ENCODE data around the gene RRAS2. TPM values are rescaled to one million over a fixed set of nuclear protein-coding genes. Genes with fewer than 3 reads are reported as not detected.

RRAS2 gene
- total RNA-seq, 1 donor from 2014 or later: 150 TPM

DNA sequence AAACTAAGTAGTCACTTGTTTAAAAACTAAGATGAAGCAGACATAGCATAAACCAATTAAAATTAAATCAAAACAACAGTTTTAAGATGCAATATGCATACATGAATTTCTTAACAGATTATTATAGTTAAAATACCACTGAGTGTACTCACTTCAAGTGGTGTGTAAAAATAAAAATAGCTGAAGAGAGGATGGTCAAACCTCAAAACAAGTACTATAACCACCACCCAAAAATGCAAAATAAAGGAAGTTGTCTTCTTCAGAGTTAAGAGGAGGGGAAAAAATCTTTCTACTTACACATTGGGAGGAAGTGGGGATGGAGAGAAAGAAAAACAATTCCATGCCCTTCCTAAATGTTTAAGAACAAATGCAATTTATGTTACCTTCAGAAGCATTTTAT lies 31.9 kb downstream of the RRAS2 start:
- TF ChIP-seq, protein P1, sequence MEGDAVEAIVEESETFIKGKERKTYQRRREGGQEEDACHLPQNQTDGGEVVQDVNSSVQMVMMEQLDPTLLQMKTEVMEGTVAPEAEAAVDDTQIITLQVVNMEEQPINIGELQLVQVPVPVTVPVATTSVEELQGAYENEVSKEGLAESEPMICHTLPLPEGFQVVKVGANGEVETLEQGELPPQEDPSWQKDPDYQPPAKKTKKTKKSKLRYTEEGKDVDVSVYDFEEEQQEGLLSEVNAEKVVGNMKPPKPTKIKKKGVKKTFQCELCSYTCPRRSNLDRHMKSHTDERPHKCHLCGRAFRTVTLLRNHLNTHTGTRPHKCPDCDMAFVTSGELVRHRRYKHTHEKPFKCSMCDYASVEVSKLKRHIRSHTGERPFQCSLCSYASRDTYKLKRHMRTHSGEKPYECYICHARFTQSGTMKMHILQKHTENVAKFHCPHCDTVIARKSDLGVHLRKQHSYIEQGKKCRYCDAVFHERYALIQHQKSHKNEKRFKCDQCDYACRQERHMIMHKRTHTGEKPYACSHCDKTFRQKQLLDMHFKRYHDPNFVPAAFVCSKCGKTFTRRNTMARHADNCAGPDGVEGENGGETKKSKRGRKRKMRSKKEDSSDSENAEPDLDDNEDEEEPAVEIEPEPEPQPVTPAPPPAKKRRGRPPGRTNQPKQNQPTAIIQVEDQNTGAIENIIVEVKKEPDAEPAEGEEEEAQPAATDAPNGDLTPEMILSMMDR (IDR thresholded peaks at IDR 0.05; ENCODE audit: insufficient read depth, low read depth, low read length): no peak
- no peak for TF ChIP-seq EZH2 (IDR thresholded peaks at IDR 0.05; ENCODE audit: insufficient read depth, low read length)
- Histone ChIP-seq H3K27ac (ENCODE audit: low read depth, low read length) (no peak overlapping the region), H3K9ac (ENCODE audit: low read length) (no peak overlapping the region), H3K9me3 (ENCODE audit: insufficient read depth, low read depth, low read length) (no peaks in the 10 kb centered on the region), H3K79me2 (ENCODE audit: insufficient read depth, low read length) (peaks cover 95% of the 10 kb centered on the region), H2AFZ (ENCODE audit: low read depth, low read length) (no peak overlapping the region), H4K20me1 (ENCODE audit: insufficient read depth, low read length) (peaks cover 44% of the 10 kb centered on the region), H3K4me3 (ENCODE audit: insufficient read depth, low read depth, low read length) (no peak overlapping the region), H3K4me2 (ENCODE audit: low read length) (no peak overlapping the region), H3K36me3 (ENCODE audit: insufficient read depth, low read length) (no peaks in the 10 kb centered on the region), H3K27me3 (ENCODE audit: insufficient read depth, low read length) (no peaks in the 10 kb centered on the region), H3K4me1 (ENCODE audit: insufficient read depth, low read length) (no peaks in the 10 kb centered on the region)
- H3K9me3 Mint-ChIP-seq (ENCODE audit: unreplicated experiment): no peaks in the 10 kb centered on the region
- FAIRE-seq: no peak
- no peak for DNase-seq (ENCODE audit: low read depth)
- no peak overlapping the region for H3K4me3 Mint-ChIP-seq (ENCODE audit: unreplicated experiment)
- H3K4me1 Mint-ChIP-seq (ENCODE audit: low read depth, unreplicated experiment): peaks cover 46% of the 10 kb centered on the region
- H3K27me3 Mint-ChIP-seq (ENCODE audit: low read depth, unreplicated experiment): no peaks in the 10 kb centered on the region
- H3K36me3 Mint-ChIP-seq (ENCODE audit: low read depth, unreplicated experiment): no peaks in the 10 kb centered on the region
- H3K27ac Mint-ChIP-seq (ENCODE audit: unreplicated experiment): no peak overlapping the region

DNA sequence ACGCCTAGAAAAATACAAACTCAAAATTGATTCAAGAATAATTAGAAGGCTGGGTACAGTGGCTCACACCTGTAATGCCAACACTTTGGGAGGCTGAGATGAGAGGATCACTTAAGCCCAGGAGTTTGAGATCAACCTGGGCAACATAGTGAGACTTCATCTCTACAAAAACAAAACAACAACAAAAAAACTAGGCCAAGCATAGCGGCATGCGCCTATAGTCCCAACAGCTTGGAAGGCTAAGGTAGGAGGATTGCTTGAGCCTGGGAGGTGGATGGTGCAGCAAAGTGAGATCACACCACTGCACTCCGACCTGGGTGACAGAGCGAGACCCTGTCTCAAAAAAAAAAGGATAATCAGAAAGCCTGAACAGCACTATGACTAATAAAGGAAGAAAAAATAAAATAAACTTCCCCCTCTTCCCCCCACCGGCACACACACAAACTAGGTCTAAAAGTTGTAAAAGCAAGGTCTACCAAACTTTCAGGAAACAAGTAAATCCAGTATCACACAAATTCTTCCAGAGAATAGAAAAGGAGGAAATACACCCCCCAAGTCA lies 35.8 kb downstream of the RRAS2 start:
- H3K27ac ChIP-seq (ENCODE audit: low read depth, low read length): no peak overlapping the region
- no peak overlapping the region for H3K27ac Mint-ChIP-seq (ENCODE audit: unreplicated experiment)
- H3K4me1 Mint-ChIP-seq (ENCODE audit: low read depth, unreplicated experiment): peaks cover 50% of the 10 kb centered on the region
- no peak overlapping the region for H3K4me3 ChIP-seq (ENCODE audit: insufficient read depth, low read depth, low read length)
- no peaks in the 10 kb centered on the region for H3K27me3 Mint-ChIP-seq (ENCODE audit: low read depth, unreplicated experiment)
- no peak overlapping the region for H3K4me3 Mint-ChIP-seq (ENCODE audit: unreplicated experiment)
- no peaks in the 10 kb centered on the region for H3K27me3 ChIP-seq (ENCODE audit: insufficient read depth, low read length)
- peaks cover 15% of the 10 kb centered on the region for H3K4me1 ChIP-seq (ENCODE audit: insufficient read depth, low read length)
- no peak overlapping the region for H3K9ac ChIP-seq (ENCODE audit: low read length)
- TF ChIP-seq, protein P1 (IDR thresholded peaks at IDR 0.05; ENCODE audit: insufficient read depth, low read depth, low read length): no peak
- TF ChIP-seq EZH2 (IDR thresholded peaks at IDR 0.05; ENCODE audit: insufficient read depth, low read length): no peak
- no peak for FAIRE-seq
- no peaks in the 10 kb centered on the region for H3K9me3 Mint-ChIP-seq (ENCODE audit: unreplicated experiment)
- no peaks in the 10 kb centered on the region for H3K9me3 ChIP-seq (ENCODE audit: insufficient read depth, low read depth, low read length)
- H2AFZ ChIP-seq (ENCODE audit: low read depth, low read length): no peak overlapping the region
- peaks cover 64% of the 10 kb centered on the region for H4K20me1 ChIP-seq (ENCODE audit: insufficient read depth, low read length)
- H3K79me2 ChIP-seq (ENCODE audit: insufficient read depth, low read length): peaks cover 94% of the 10 kb centered on the region
- no peak for DNase-seq (ENCODE audit: low read depth)
- H3K36me3 ChIP-seq (ENCODE audit: insufficient read depth, low read length): no peaks in the 10 kb centered on the region
- H3K36me3 Mint-ChIP-seq (ENCODE audit: low read depth, unreplicated experiment): no peaks in the 10 kb centered on the region
- no peak overlapping the region for H3K4me2 ChIP-seq (ENCODE audit: low read length)

DNA sequence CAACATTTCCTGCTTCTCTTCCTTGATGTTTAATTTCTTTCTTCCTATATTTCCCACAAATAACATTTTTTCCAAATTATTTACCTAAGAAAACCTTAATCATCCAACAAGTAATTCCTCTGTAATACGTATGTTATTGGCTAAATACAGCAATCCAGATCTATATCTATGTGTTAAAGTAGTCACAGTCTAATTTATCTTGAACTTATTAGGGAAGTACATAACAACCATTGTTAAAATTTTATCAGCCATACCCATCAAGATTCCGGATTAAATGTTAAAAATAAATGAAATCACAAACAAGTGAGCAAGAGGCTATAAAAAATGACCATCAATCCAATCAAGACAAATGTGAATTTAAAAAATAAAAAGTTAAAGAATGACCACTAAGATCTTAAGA lies 36.5 kb downstream of the RRAS2 start:
- no peak for DNase-seq (ENCODE audit: low read depth)
- no peaks in the 10 kb centered on the region for H3K27me3 Mint-ChIP-seq (ENCODE audit: low read depth, unreplicated experiment)
- Histone ChIP-seq H3K79me2 (ENCODE audit: insufficient read depth, low read length) (peaks cover 96% of the 10 kb centered on the region), H3K4me3 (ENCODE audit: insufficient read depth, low read depth, low read length) (no peak overlapping the region), H3K9ac (ENCODE audit: low read length) (no peak overlapping the region), H3K27ac (ENCODE audit: low read depth, low read length) (no peak overlapping the region), H3K9me3 (ENCODE audit: insufficient read depth, low read depth, low read length) (no peaks in the 10 kb centered on the region), H4K20me1 (ENCODE audit: insufficient read depth, low read length) (peaks cover 67% of the 10 kb centered on the region), H3K4me1 (ENCODE audit: insufficient read depth, low read length) (peaks cover 15% of the 10 kb centered on the region), H2AFZ (ENCODE audit: low read depth, low read length) (no peak overlapping the region), H3K36me3 (ENCODE audit: insufficient read depth, low read length) (no peaks in the 10 kb centered on the region), H3K4me2 (ENCODE audit: low read length) (no peak overlapping the region), H3K27me3 (ENCODE audit: insufficient read depth, low read length) (no peaks in the 10 kb centered on the region)
- H3K4me1 Mint-ChIP-seq (ENCODE audit: low read depth, unreplicated experiment): peaks cover 56% of the 10 kb centered on the region
- FAIRE-seq: no peak
- H3K36me3 Mint-ChIP-seq (ENCODE audit: low read depth, unreplicated experiment): no peaks in the 10 kb centered on the region
- H3K4me3 Mint-ChIP-seq (ENCODE audit: unreplicated experiment): no peak overlapping the region
- H3K9me3 Mint-ChIP-seq (ENCODE audit: unreplicated experiment): no peaks in the 10 kb centered on the region
- no peak overlapping the region for H3K27ac Mint-ChIP-seq (ENCODE audit: unreplicated experiment)
- TF ChIP-seq, protein P1 (IDR thresholded peaks at IDR 0.05; ENCODE audit: insufficient read depth, low read depth, low read length): no peak
- no peak for TF ChIP-seq EZH2 (IDR thresholded peaks at IDR 0.05; ENCODE audit: insufficient read depth, low read length)

Measured in astrocyte (in vitro differentiated cells and primary cell).